ENCODE data around the gene MAPK8IP1.

DNA sequence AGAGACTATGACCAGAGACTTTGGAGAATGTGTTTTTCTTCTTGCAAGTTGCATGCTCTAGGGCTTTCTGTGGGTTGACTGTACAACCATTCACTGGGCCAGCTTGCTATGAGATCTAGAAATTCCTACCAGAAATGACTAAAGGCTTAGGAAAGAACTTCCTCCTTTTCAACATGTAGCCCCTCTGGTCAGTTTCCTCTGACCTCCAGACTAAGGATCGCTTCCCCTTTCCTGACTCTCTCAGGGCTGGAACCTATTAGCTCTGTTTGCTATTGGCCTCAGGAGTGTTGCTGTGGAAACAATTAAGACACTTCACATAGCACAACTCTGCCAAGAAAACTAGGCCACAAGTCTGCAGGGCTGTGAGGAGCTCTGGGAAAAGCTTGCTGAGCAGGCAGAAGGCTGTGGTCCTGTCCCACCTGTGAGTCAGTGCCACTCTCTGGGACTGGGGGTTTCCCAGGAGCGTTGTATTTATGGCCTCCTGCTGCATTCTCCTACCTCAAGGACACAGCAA is 27.4 kb upstream of the MAPK8IP1 start:
- TF ChIP-seq, protein P1, sequence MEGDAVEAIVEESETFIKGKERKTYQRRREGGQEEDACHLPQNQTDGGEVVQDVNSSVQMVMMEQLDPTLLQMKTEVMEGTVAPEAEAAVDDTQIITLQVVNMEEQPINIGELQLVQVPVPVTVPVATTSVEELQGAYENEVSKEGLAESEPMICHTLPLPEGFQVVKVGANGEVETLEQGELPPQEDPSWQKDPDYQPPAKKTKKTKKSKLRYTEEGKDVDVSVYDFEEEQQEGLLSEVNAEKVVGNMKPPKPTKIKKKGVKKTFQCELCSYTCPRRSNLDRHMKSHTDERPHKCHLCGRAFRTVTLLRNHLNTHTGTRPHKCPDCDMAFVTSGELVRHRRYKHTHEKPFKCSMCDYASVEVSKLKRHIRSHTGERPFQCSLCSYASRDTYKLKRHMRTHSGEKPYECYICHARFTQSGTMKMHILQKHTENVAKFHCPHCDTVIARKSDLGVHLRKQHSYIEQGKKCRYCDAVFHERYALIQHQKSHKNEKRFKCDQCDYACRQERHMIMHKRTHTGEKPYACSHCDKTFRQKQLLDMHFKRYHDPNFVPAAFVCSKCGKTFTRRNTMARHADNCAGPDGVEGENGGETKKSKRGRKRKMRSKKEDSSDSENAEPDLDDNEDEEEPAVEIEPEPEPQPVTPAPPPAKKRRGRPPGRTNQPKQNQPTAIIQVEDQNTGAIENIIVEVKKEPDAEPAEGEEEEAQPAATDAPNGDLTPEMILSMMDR (IDR thresholded peaks at IDR 0.05; ENCODE audit: extremely low read depth in 1 of 2, insufficient read depth in 1 of 2, low read depth in 1 of 2, low read length in 2 of 2), result no peak
- TF ChIP-seq MYC (IDR thresholded peaks at IDR 0.05; ENCODE audit: low read depth, low read length), result no peak
- TF ChIP-seq FOS (IDR thresholded peaks at IDR 0.05; ENCODE audit: borderline replicate concordance, insufficient read depth, low read length), result no peak
- TF ChIP-seq POLR2A (IDR thresholded peaks at IDR 0.05; ENCODE audit: low read depth, low read length), result no peak
- TF ChIP-seq POLR2AphosphoS5 (IDR thresholded peaks at IDR 0.05; ENCODE audit: insufficient read depth, low read depth, low read length), result no peak
